Fibroblast of lung (primary cell): ENCODE data around the gene RGS7. TPM values are rescaled to one million over a fixed set of nuclear protein-coding genes. Genes with fewer than 3 reads are reported as not detected.

Source experiments
- DNase-seq, 2 donors: peaks; one replicate each; pipeline versions ENCODE4 v3.0.0 to v3.0.0-alpha.2; 2010; ENCODE audit warnings: low read depth in 2 of 2
- H2AFZ ChIP-seq: 2 replicates; pipeline ENCODE4 v1.5.1; 2012; ENCODE audit warnings: low read length, control low read depth, inconsistent platforms
- H3K27ac ChIP-seq: 2 replicates; pipeline ENCODE4 v1.5.1; 2011; ENCODE audit warnings: low read length, control low read depth; ENCODE audit not compliant: insufficient read depth
- H3K27me3 ChIP-seq: 2 replicates; pipeline ENCODE4 v1.5.1; 2011; ENCODE audit warnings: mild to moderate bottlenecking, low read length; ENCODE audit not compliant: control insufficient read depth, insufficient read depth
- H3K36me3 ChIP-seq: 2 replicates; pipeline ENCODE4 v1.5.1; 2011; ENCODE audit warnings: low read length; ENCODE audit not compliant: control insufficient read depth, insufficient read depth
- H3K4me1 ChIP-seq: 2 replicates; pipeline ENCODE4 v1.5.1; 2011; ENCODE audit warnings: low read length; ENCODE audit not compliant: control insufficient read depth, insufficient read depth; ENCODE audit errors: extremely low read depth
- H3K4me2 ChIP-seq: 2 replicates; pipeline ENCODE4 v1.5.1; 2011; ENCODE audit warnings: low read length, control low read depth; ENCODE audit not compliant: insufficient read depth; ENCODE audit errors: extremely low read depth
- H3K4me3 ChIP-seq, 4 experiments: fragments of 200-600 bp in 1 of 4; sonication (generic) in 1 of 4; replicated peaks in 1 of 4; 2 replicates each; pipeline ENCODE4 v1.5.1; 2011 to 2016; ENCODE audit warnings: low read length in 4 of 4, low read depth in 3 of 4, mild to moderate bottlenecking in 3 of 4, control low read depth in 2 of 4, inconsistent platforms in 1 of 4, mixed read lengths in 1 of 4; ENCODE audit not compliant: insufficient read depth in 1 of 4; ENCODE audit errors: control extremely low read depth in 1 of 4
- H3K79me2 ChIP-seq: 2 replicates; pipeline ENCODE4 v1.5.1; 2012; ENCODE audit warnings: mild to moderate bottlenecking, low read length, inconsistent platforms; ENCODE audit not compliant: control insufficient read depth, insufficient read depth
- H3K9ac ChIP-seq: 2 replicates; pipeline ENCODE4 v1.5.1; 2011; ENCODE audit warnings: mild to moderate bottlenecking, low read length, control low read depth; ENCODE audit not compliant: insufficient read depth
- H3K9me3 ChIP-seq: 2 replicates; pipeline ENCODE4 v1.5.1; 2012; ENCODE audit warnings: low read depth, low read length; ENCODE audit not compliant: control insufficient read depth, insufficient read depth
- H4K20me1 ChIP-seq: 2 replicates; pipeline ENCODE4 v1.5.1; 2011; ENCODE audit warnings: low read length; ENCODE audit not compliant: control insufficient read depth, insufficient read depth; ENCODE audit errors: extremely low read depth
- EZH2 ChIP-seq: IDR thresholded peaks from 2 replicates; pipeline ENCODE4 v1.5.1; 2012; ENCODE audit warnings: low read length, control low read depth, mild to moderate bottlenecking; ENCODE audit errors: missing control alignments
- polyA plus RNA-seq, 2 donors: library from polyadenylated mRNA; depleted of rRNA in 1 of 2; stranded (reverse) in 1 of 2; unstranded in 1 of 2; fragments of >200 nt; gene quantifications; 2 replicates each; pipeline ENCODE4 v1.2.1, GENCODE V29; 2011 to 2012; ENCODE audit warnings: missing spikeins in 1 of 2
- total RNA-seq: library from RNA; depleted of rRNA; stranded (reverse); fragments of >200 nt; gene quantifications from 2 replicates; pipeline ENCODE4 v1.2.1, GENCODE V29; 2014
- TF ChIP-seq, protein P1 (sequence below), 2 donors: IDR thresholded peaks in 1 of 2; conservative IDR thresholded peaks in 1 of 2; 1 replicate in 1 of 2; 2 replicates in 1 of 2; pipeline ENCODE4 v1.5.1; 2011 to 2012; ENCODE audit warnings: low read length in 2 of 2, control low read depth in 1 of 2, inconsistent platforms in 1 of 2, low read depth in 1 of 2, mild to moderate bottlenecking in 1 of 2

Gene RGS7
- total and polyA plus RNA-seq, 2 donors (not counting 1 experiment from before 2014, with no cell fraction given), result 3.6 to 4.2 TPM

DNA sequence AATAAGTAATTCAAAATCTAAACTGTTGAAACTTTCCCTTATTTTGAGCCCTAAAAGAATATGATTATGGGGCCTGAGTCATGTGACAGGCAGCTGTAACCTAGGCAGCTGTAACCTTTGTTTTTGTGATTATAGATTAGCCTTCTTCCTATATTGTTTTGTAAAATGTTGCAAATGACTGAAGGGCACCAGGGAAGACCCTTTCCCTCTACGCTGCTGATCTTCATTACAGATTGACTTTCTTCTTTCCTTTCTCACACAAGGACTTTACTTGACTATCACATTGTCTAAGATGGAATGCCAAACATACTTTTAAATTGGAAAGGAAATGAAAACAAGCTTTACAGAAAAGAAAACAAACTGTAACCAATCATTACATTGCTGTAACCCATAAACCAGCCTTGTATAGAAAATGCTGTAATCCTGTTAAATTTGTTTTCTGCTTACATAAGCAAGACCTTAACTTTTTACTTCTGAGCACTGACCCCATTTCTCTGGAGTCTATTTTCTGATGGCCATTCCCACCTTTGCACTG lies 242.2 kb downstream of the RGS7 start:
- Histone ChIP-seq H3K9ac (no peak overlapping the region), H2AFZ (no peak overlapping the region), H3K27me3 (no peaks in the 10 kb centered on the region), H3K79me2 (no peaks in the 10 kb centered on the region), H3K4me2 (no peak overlapping the region), H3K36me3 (no peaks in the 10 kb centered on the region), H4K20me1 (no peaks in the 10 kb centered on the region), H3K4me3 (no peak overlapping the region), H3K9me3 (no peaks in the 10 kb centered on the region), H3K4me1 (no peaks in the 10 kb centered on the region), H3K27ac (no peak overlapping the region)
- TF ChIP-seq EZH2, result no peak
- TF ChIP-seq, protein P1, sequence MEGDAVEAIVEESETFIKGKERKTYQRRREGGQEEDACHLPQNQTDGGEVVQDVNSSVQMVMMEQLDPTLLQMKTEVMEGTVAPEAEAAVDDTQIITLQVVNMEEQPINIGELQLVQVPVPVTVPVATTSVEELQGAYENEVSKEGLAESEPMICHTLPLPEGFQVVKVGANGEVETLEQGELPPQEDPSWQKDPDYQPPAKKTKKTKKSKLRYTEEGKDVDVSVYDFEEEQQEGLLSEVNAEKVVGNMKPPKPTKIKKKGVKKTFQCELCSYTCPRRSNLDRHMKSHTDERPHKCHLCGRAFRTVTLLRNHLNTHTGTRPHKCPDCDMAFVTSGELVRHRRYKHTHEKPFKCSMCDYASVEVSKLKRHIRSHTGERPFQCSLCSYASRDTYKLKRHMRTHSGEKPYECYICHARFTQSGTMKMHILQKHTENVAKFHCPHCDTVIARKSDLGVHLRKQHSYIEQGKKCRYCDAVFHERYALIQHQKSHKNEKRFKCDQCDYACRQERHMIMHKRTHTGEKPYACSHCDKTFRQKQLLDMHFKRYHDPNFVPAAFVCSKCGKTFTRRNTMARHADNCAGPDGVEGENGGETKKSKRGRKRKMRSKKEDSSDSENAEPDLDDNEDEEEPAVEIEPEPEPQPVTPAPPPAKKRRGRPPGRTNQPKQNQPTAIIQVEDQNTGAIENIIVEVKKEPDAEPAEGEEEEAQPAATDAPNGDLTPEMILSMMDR (conservative IDR thresholded peaks at IDR 0.05 in 1 of 2, IDR thresholded peaks at IDR 0.05 in 1 of 2; ENCODE audit: low read depth in 1 of 2, low read length in 2 of 2), result no peak
- no peak for DNase-seq

DNA sequence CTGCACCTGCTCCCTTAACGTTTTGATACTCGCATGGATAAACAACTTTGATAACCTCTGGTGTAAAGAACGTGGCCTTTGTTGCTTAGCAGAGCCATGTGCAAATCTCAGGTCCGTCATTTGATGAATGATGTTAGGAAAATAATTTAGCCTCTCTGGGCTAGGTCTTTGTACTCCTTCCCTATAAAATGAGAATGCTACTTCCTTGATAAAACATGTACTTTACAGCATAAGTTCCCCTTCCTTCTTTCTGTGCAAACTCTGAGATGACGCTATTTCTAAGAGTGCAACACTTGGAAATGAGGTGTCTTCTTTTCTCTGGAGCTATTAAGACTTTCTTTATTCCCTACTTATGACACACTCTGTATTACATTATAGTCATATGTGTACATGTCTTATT lies 243.4 kb downstream of the RGS7 start:
- Histone ChIP-seq H3K36me3 (no peaks in the 10 kb centered on the region), H4K20me1 (no peaks in the 10 kb centered on the region), H3K4me3 (no peak overlapping the region), H3K4me2 (no peak overlapping the region), H3K9ac (no peak overlapping the region), H3K27me3 (no peaks in the 10 kb centered on the region), H3K9me3 (no peaks in the 10 kb centered on the region), H2AFZ (no peak overlapping the region), H3K27ac (no peak overlapping the region), H3K4me1 (no peaks in the 10 kb centered on the region), H3K79me2 (no peaks in the 10 kb centered on the region)
- no peak for TF ChIP-seq EZH2
- TF ChIP-seq, protein P1 (conservative IDR thresholded peaks at IDR 0.05 in 1 of 2, IDR thresholded peaks at IDR 0.05 in 1 of 2; ENCODE audit: low read depth in 1 of 2, low read length in 2 of 2), result no peak
- no peak for DNase-seq

DNA sequence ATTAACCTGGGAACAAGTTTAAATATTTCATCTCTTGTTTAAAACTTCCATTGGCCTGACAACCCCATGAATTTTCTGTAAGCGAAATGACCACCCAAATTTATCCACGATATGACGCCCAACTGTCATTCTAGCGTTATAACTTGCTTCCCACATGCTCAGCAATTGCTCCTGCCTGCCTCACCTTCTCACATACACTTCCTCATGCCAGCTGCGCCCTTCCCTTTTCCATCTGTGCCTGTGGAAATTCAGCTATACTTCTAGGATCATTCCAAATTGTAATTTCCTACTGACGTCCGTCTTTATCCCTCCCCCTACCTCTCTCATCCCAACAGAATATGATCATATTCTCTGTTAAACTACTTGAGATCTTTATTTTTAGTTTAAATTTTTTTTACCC lies 248.0 kb downstream of the RGS7 start:
- Histone ChIP-seq H4K20me1 (no peaks in the 10 kb centered on the region), H3K4me1 (no peaks in the 10 kb centered on the region), H3K27ac (no peak overlapping the region), H3K79me2 (no peaks in the 10 kb centered on the region), H3K9me3 (no peaks in the 10 kb centered on the region), H3K27me3 (no peaks in the 10 kb centered on the region), H3K4me2 (no peak overlapping the region), H3K4me3 (no peak overlapping the region), H3K9ac (no peak overlapping the region), H2AFZ (no peak overlapping the region), H3K36me3 (no peaks in the 10 kb centered on the region)
- no peak for TF ChIP-seq EZH2
- TF ChIP-seq, protein P1 (conservative IDR thresholded peaks at IDR 0.05 in 1 of 2, IDR thresholded peaks at IDR 0.05 in 1 of 2; ENCODE audit: low read depth in 1 of 2, low read length in 2 of 2), result no peak
- no peak for DNase-seq
